ENCODE results near the gene THOC2. TPM values are rescaled to one million over a fixed set of nuclear protein-coding genes. Genes with fewer than 3 reads are reported as not detected.
"Not testable (repeated sequence)": the region's sequence is repeated elsewhere in the genome, so short reads cannot be mapped to it uniquely, and the experiment has no call there.

Gene THOC2
- total RNA-seq, result 80.7 TPM

GRCh38 chrX:123732670-123733363 lies at the start of gene THOC2:
Gene THOC2, minus strand, starts transcription at chrX:123733052. Its CDS starts 30 bp downstream, at chrX:123733022.
- no peak for FAIRE-seq
- DNase-seq (ENCODE audit: low spot score in 2 of 2), result peak; percentile 69 to 72

- not testable (repeated sequence) for FAIRE-seq; DNase-seq (ENCODE audit: low spot score in 2 of 2)
Observed at GRCh38 chrX:123781786-123782185, 48.9 kb upstream of the THOC2 start.

- no peak for FAIRE-seq
Observed at GRCh38 chrX:123779908-123780396, 47.1 kb upstream of the THOC2 start.

GRCh38 chrX:123773258-123773988 lies 40.6 kb upstream of the THOC2 start:
- no peak for FAIRE-seq
- no peak for DNase-seq (ENCODE audit: low spot score in 2 of 2)

More at GRCh38 chrX:123779908-123780396, 47.1 kb upstream of the THOC2 start:
- DNase-seq (ENCODE audit: low spot score in 2 of 2), result no peak

GRCh38 chrX:123771449-123772064 lies 38.7 kb upstream of the THOC2 start:
- FAIRE-seq (no peak), DNase-seq (ENCODE audit: low spot score in 2 of 2) (no peak)

GRCh38 chrX:123764967-123765871 lies 32.4 kb upstream of the THOC2 start:
- DNase-seq (ENCODE audit: low spot score in 2 of 2), result peak; percentile 65 to 73
- FAIRE-seq, result no peak

GRCh38 chrX:123759849-123760248 lies 27.0 kb upstream of the THOC2 start:
- FAIRE-seq; DNase-seq (ENCODE audit: low spot score in 2 of 2): not testable (repeated sequence)

- not testable (repeated sequence) for DNase-seq (ENCODE audit: low spot score in 2 of 2); FAIRE-seq
Observed at GRCh38 chrX:123757794-123758193, 24.9 kb upstream of the THOC2 start.

- DNase-seq (ENCODE audit: low spot score in 2 of 2) (no peak), FAIRE-seq (no peak)
Observed at GRCh38 chrX:123756320-123756719, 23.5 kb upstream of the THOC2 start.

- no peak for DNase-seq (ENCODE audit: low spot score in 2 of 2)
- FAIRE-seq, result no peak
Observed at GRCh38 chrX:123755107-123755506, 22.3 kb upstream of the THOC2 start.

- DNase-seq (ENCODE audit: low spot score in 2 of 2) (no peak), FAIRE-seq (no peak)
Observed at GRCh38 chrX:123753656-123754350, 21.0 kb upstream of the THOC2 start.

GRCh38 chrX:123749643-123750042 lies 16.8 kb upstream of the THOC2 start:
- no peak for FAIRE-seq

GRCh38 chrX:123745511-123745910 lies 12.7 kb upstream of the THOC2 start:
- no peak for DNase-seq (ENCODE audit: low spot score in 2 of 2)
- FAIRE-seq, result no peak

More at GRCh38 chrX:123749643-123750042, 16.8 kb upstream of the THOC2 start:
- DNase-seq (ENCODE audit: low spot score in 2 of 2), result no peak

- DNase-seq (ENCODE audit: low spot score in 2 of 2) (no peak), FAIRE-seq (no peak)
Observed at GRCh38 chrX:123743312-123743711, 10.5 kb upstream of the THOC2 start.

GRCh38 chrX:123742440-123742839 lies 9.6 kb upstream of the THOC2 start:
- no peak for FAIRE-seq
- DNase-seq (ENCODE audit: low spot score in 2 of 2), result no peak

- FAIRE-seq, result no peak
- DNase-seq (ENCODE audit: low spot score in 2 of 2), result no peak
Observed at GRCh38 chrX:123740536-123740935, 7.7 kb upstream of the THOC2 start.

- DNase-seq (ENCODE audit: low spot score in 2 of 2) (no peak), FAIRE-seq (no peak)
Observed at GRCh38 chrX:123740006-123740405, 7.2 kb upstream of the THOC2 start.

GRCh38 chrX:123739474-123739873 lies 6.6 kb upstream of the THOC2 start:
- DNase-seq (ENCODE audit: low spot score in 2 of 2), result no peak
- no peak for FAIRE-seq

- FAIRE-seq (no peak), DNase-seq (ENCODE audit: low spot score in 2 of 2) (no peak)
Observed at GRCh38 chrX:123738378-123738940, 5.6 kb upstream of the THOC2 start.
